DMS 273 (cell line): Measurements from ENCODE around the gene CDC73.
A peak's percentile ranks its signal among the peaks of the same experiment; 100 is the strongest.

Experiments used
- DNase-seq: peaks from one replicate; lab custom pipeline; 2025; ENCODE audit not compliant: unreplicated experiment; lab: John Stamatoyannopoulos, UW

CDC73 gene

GRCh38 chr1:193121616-193122593 lies at the start of gene CDC73:
Gene CDC73 (plus strand): TSS chr1:193122031. CDS start chr1:193122201, 170 bp downstream.
- peak; percentile 99 for DNase-seq

- DNase-seq: no peak
Measured at GRCh38 chr1:193077991-193078390, 43.8 kb upstream of the CDC73 start.

GRCh38 chr1:193079187-193079586 lies 42.6 kb upstream of the CDC73 start:
- no peak for DNase-seq

GRCh38 chr1:193083365-193084088 lies 38.3 kb upstream of the CDC73 start:
- no peak for DNase-seq

- DNase-seq: no peak
Measured at GRCh38 chr1:193085263-193085662, 36.6 kb upstream of the CDC73 start.

- DNase-seq: no peak
Measured at GRCh38 chr1:193086342-193086741, 35.5 kb upstream of the CDC73 start.

GRCh38 chr1:193087893-193088292 lies 33.9 kb upstream of the CDC73 start:
- DNase-seq: no peak

- DNase-seq: no peak
Measured at GRCh38 chr1:193090865-193091264, 31.0 kb upstream of the CDC73 start.

GRCh38 chr1:193094112-193094511 lies 27.7 kb upstream of the CDC73 start:
- no peak for DNase-seq

- no peak for DNase-seq
Measured at GRCh38 chr1:193102662-193103061, 19.2 kb upstream of the CDC73 start.

GRCh38 chr1:193103759-193104501 lies 17.9 kb upstream of the CDC73 start:
- no peak for DNase-seq

- DNase-seq: peak; percentile 70
Measured at GRCh38 chr1:193104502-193104906, 17.3 kb upstream of the CDC73 start.

- DNase-seq: peak; percentile 95
Measured at GRCh38 chr1:193104907-193105820, 16.7 kb upstream of the CDC73 start, which contains the start of gene GLRX2. Gene GLRX2 (minus strand): TSS chr1:193105414. CDS start chr1:193105382, 32 bp downstream.

GRCh38 chr1:193105821-193106177 lies 16.0 kb upstream of the CDC73 start:
- DNase-seq: no peak

- no peak for DNase-seq
Measured at GRCh38 chr1:193108471-193108870, 13.4 kb upstream of the CDC73 start.

- DNase-seq: no peak
Measured at GRCh38 chr1:193109619-193110018, 12.2 kb upstream of the CDC73 start.

GRCh38 chr1:193110246-193110645 lies 11.6 kb upstream of the CDC73 start:
- DNase-seq: no peak

- DNase-seq: no peak
Measured at GRCh38 chr1:193110864-193111263, 11.0 kb upstream of the CDC73 start.

GRCh38 chr1:193111641-193112090 lies 10.2 kb upstream of the CDC73 start:
- peak; percentile 34 for DNase-seq
